ENCODE measurements around the gene FRAS1. TPM values are rescaled to one million over a fixed set of nuclear protein-coding genes. Genes with fewer than 3 reads are reported as not detected.

FRAS1 gene
- total RNA-seq, 1 donor from 2014 or later: 20.2 TPM

GRCh38 chr4:78386679-78387078 is 329.6 kb downstream of the FRAS1 start:
- Histone ChIP-seq H3K4me1 (no peaks in the 10 kb centered on the region), H3K27me3 (no peaks in the 10 kb centered on the region), H3K4me3 (no peak overlapping the region), H3K36me3 (no peaks in the 10 kb centered on the region), H3K9me3 (no peaks in the 10 kb centered on the region), H3K27ac (no peak overlapping the region)
- intact Hi-C loops (cut with DNase I): no loop called here
- TF ChIP-seq CTCF (IDR thresholded peaks at IDR 0.05): no peak
- DNase-seq (no peak), ATAC-seq (no peak)

- intact Hi-C loops (cut with DNase I): no loop called here
- Histone ChIP-seq H3K36me3 (no peaks in the 10 kb centered on the region), H3K4me3 (no peak overlapping the region), H3K27me3 (no peaks in the 10 kb centered on the region), H3K4me1 (no peaks in the 10 kb centered on the region), H3K9me3 (no peaks in the 10 kb centered on the region), H3K27ac (no peak overlapping the region)
- ATAC-seq: no peak
- DNase-seq: no peak
- TF ChIP-seq CTCF (IDR thresholded peaks at IDR 0.05): no peak
Observed at GRCh38 chr4:78395642-78396041, 338.5 kb downstream of the FRAS1 start.

- H3K36me3 ChIP-seq: no peaks in the 10 kb centered on the region
Observed at GRCh38 chr4:78396613-78397291, 339.6 kb downstream of the FRAS1 start.

GRCh38 chr4:78397292-78397630 is 340.1 kb downstream of the FRAS1 start:
- TF ChIP-seq CTCF (IDR thresholded peaks at IDR 0.05): no peak
- Histone ChIP-seq H3K4me1 (no peaks in the 10 kb centered on the region), H3K27ac (no peak overlapping the region), H3K36me3 (no peaks in the 10 kb centered on the region), H3K27me3 (no peaks in the 10 kb centered on the region), H3K4me3 (no peak overlapping the region), H3K9me3 (no peaks in the 10 kb centered on the region)
- intact Hi-C loops (cut with DNase I): no loop called here
- ATAC-seq: no peak
- no peak for DNase-seq

More at GRCh38 chr4:78396613-78397291, 339.6 kb downstream of the FRAS1 start:
- H3K9me3 ChIP-seq: no peaks in the 10 kb centered on the region
- H3K4me3 ChIP-seq: no peak overlapping the region
- ATAC-seq: no peak
- no peaks in the 10 kb centered on the region for H3K27me3 ChIP-seq
- TF ChIP-seq CTCF (IDR thresholded peaks at IDR 0.05): no peak
- no peaks in the 10 kb centered on the region for H3K4me1 ChIP-seq
- intact Hi-C loops (cut with DNase I): no loop called here
- H3K27ac ChIP-seq: no peak overlapping the region
- DNase-seq: no peak

GRCh38 chr4:78409612-78410202 is 352.6 kb downstream of the FRAS1 start:
- Histone ChIP-seq H3K27me3 (no peaks in the 10 kb centered on the region), H3K4me3 (no peak overlapping the region), H3K36me3 (no peaks in the 10 kb centered on the region), H3K9me3 (no peaks in the 10 kb centered on the region), H3K4me1 (no peaks in the 10 kb centered on the region), H3K27ac (no peak overlapping the region)
- DNase-seq: no peak
- intact Hi-C loops (cut with DNase I): no loop called here
- no peak for TF ChIP-seq CTCF (IDR thresholded peaks at IDR 0.05)
- ATAC-seq: no peak

Measured in upper lobe of right lung (tissue), 1 donor.